Measurements from ENCODE around the gene IQSEC3.
A peak's percentile ranks its signal among the peaks of the same experiment; 100 is the strongest.

IQSEC3 gene

GRCh38 chr12:104551-105081 lies 38.0 kb downstream of the IQSEC3 start (continued):
- peak; percentile 83; the same call in 1 of the 2 replicates for TF ChIP-seq ZNF391 (tag by site-specific recombination; IDR thresholded peaks at IDR 0.05; ENCODE audit: borderline replicate concordance, low read depth)
- no peak for TF ChIP-seq ZNF747 (tag by site-specific recombination; IDR thresholded peaks at IDR 0.05)
- TF ChIP-seq PRDM6 (tag by site-specific recombination; IDR thresholded peaks at IDR 0.05): no peak
- TF ChIP-seq ZNF600 (tag by site-specific recombination; IDR thresholded peaks at IDR 0.05): peak; percentile 78
- no peak for TF ChIP-seq AEBP2 (tag by site-specific recombination; IDR thresholded peaks at IDR 0.05; ENCODE audit: borderline replicate concordance)
- peak; percentile 84 for TF ChIP-seq ZNF2 (tag by site-specific recombination; IDR thresholded peaks at IDR 0.05)
- TF ChIP-seq ZBTB7A (tag by site-specific recombination; IDR thresholded peaks at IDR 0.05; ENCODE audit: low read depth): no peak
- no peak for TF ChIP-seq MZF1 (tag by site-specific recombination; IDR thresholded peaks at IDR 0.05; ENCODE audit: borderline replicate concordance)
- no peak for TF ChIP-seq ZNF266 (tag by site-specific recombination; IDR thresholded peaks at IDR 0.05; ENCODE audit: low read depth)
- TF ChIP-seq ZNF571 (tag by site-specific recombination; IDR thresholded peaks at IDR 0.05): no peak
- no peak for TF ChIP-seq ZNF426 (tag by site-specific recombination; IDR thresholded peaks at IDR 0.05)
- TF ChIP-seq ZNF26 (tag by site-specific recombination; IDR thresholded peaks at IDR 0.05): no peak
- TF ChIP-seq ZIC2 (tag by site-specific recombination; IDR thresholded peaks at IDR 0.05): peak; percentile 70
- TF ChIP-seq MEIS1 (CRISPR knock-in tag; IDR thresholded peaks at IDR 0.05; ENCODE audit: borderline replicate concordance): no peak
- no peak for TF ChIP-seq ZNF677 (tag by site-specific recombination; IDR thresholded peaks at IDR 0.05)
- TF ChIP-seq ZNF654 (tag by site-specific recombination; IDR thresholded peaks at IDR 0.05; ENCODE audit: low read depth): no peak
- TF ChIP-seq ZNF239 (tag by site-specific recombination; IDR thresholded peaks at IDR 0.05): no peak
- no peak for TF ChIP-seq HOXA7 (CRISPR knock-in tag; IDR thresholded peaks at IDR 0.05; ENCODE audit: borderline replicate concordance)
- TF ChIP-seq, protein P1, sequence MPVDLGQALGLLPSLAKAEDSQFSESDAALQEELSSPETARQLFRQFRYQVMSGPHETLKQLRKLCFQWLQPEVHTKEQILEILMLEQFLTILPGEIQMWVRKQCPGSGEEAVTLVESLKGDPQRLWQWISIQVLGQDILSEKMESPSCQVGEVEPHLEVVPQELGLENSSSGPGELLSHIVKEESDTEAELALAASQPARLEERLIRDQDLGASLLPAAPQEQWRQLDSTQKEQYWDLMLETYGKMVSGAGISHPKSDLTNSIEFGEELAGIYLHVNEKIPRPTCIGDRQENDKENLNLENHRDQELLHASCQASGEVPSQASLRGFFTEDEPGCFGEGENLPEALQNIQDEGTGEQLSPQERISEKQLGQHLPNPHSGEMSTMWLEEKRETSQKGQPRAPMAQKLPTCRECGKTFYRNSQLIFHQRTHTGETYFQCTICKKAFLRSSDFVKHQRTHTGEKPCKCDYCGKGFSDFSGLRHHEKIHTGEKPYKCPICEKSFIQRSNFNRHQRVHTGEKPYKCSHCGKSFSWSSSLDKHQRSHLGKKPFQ (tag by site-specific recombination; IDR thresholded peaks at IDR 0.05): 0 out of 2 replicates have a peak, but pooled peaks have one; percentile 33
- 0 out of 2 replicates have a peak, but pooled peaks have one; percentile 45 for TF ChIP-seq BCL11B (tag by site-specific recombination; IDR thresholded peaks at IDR 0.05; ENCODE audit: low read depth)
- TF ChIP-seq, protein P2, sequence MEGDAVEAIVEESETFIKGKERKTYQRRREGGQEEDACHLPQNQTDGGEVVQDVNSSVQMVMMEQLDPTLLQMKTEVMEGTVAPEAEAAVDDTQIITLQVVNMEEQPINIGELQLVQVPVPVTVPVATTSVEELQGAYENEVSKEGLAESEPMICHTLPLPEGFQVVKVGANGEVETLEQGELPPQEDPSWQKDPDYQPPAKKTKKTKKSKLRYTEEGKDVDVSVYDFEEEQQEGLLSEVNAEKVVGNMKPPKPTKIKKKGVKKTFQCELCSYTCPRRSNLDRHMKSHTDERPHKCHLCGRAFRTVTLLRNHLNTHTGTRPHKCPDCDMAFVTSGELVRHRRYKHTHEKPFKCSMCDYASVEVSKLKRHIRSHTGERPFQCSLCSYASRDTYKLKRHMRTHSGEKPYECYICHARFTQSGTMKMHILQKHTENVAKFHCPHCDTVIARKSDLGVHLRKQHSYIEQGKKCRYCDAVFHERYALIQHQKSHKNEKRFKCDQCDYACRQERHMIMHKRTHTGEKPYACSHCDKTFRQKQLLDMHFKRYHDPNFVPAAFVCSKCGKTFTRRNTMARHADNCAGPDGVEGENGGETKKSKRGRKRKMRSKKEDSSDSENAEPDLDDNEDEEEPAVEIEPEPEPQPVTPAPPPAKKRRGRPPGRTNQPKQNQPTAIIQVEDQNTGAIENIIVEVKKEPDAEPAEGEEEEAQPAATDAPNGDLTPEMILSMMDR (tag by site-specific recombination; IDR thresholded peaks at IDR 0.05): peak; percentile 82
- TF ChIP-seq WT1 (tag by site-specific recombination; IDR thresholded peaks at IDR 0.05): peak; percentile 80
- peak; percentile 93 for TF ChIP-seq ZNF561 (tag by site-specific recombination; IDR thresholded peaks at IDR 0.05; ENCODE audit: borderline replicate concordance)
- TF ChIP-seq ZNF658 (tag by site-specific recombination; IDR thresholded peaks at IDR 0.05): no peak
- no peak for TF ChIP-seq ZFP41 (tag by site-specific recombination; IDR thresholded peaks at IDR 0.05; ENCODE audit: borderline replicate concordance)
- TF ChIP-seq ZNF112 (tag by site-specific recombination; IDR thresholded peaks at IDR 0.05): no peak
- TF ChIP-seq ZNF19 (tag by site-specific recombination; IDR thresholded peaks at IDR 0.05; ENCODE audit: low read depth): no peak
- no peak for TF ChIP-seq SCRT2 (tag by site-specific recombination; IDR thresholded peaks at IDR 0.05)
- no peak for TF ChIP-seq ZNF530 (tag by site-specific recombination; IDR thresholded peaks at IDR 0.05; ENCODE audit: low read depth)
- no peak for TF ChIP-seq ZNF514 (tag by site-specific recombination; IDR thresholded peaks at IDR 0.05)
- TF ChIP-seq ZNF138 (tag by site-specific recombination; IDR thresholded peaks at IDR 0.05; ENCODE audit: borderline replicate concordance): no peak
- TF ChIP-seq, protein P3, sequence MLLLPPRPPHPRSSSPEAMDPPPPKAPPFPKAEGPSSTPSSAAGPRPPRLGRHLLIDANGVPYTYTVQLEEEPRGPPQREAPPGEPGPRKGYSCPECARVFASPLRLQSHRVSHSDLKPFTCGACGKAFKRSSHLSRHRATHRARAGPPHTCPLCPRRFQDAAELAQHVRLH (tag by site-specific recombination; IDR thresholded peaks at IDR 0.05): no peak
